Testis (tissue), 3 donors: ENCODE results near the gene DENND2A. TPM values are rescaled to one million over a fixed set of nuclear protein-coding genes. Genes with fewer than 3 reads are reported as not detected.
"Not testable (repeated sequence)": the region's sequence is repeated elsewhere in the genome, so short reads cannot be mapped to it uniquely, and the experiment has no call there.

Experiments used
- DNase-seq: peaks from one replicate; pipeline ENCODE4 v3.0.0-alpha.2; 2019
- H3K27ac ChIP-seq, 2 donors: fragments of 200-600 bp; sonication (generic); one replicate each; pipeline ENCODE4 v1.5.1; 2019
- H3K27me3 ChIP-seq: fragments of 200-600 bp; sonication (generic); one replicate; pipeline ENCODE4 v1.5.1; 2019
- H3K36me3 ChIP-seq: fragments of 200-600 bp; sonication (generic); one replicate; pipeline ENCODE4 v1.5.1; 2017; ENCODE audit warnings: low read depth; ENCODE audit errors: missing control alignments
- H3K4me1 ChIP-seq: fragments of 200-600 bp; sonication (generic); one replicate; pipeline ENCODE4 v1.5.1; 2019
- H3K4me3 ChIP-seq, 2 donors: fragments of 200-600 bp; sonication (generic); one replicate each; pipeline ENCODE4 v1.5.1; 2017 to 2019
- H3K9me3 ChIP-seq: fragments of 200-600 bp; sonication (generic); one replicate; pipeline ENCODE4 v1.5.1; 2017
- POLR2A ChIP-seq: fragments of 450-650 bp; IDR thresholded peaks from one replicate; pipeline ENCODE4 v1.6.1; 2017; ENCODE audit warnings: antibody characterized with exemption, mild to moderate bottlenecking, moderate library complexity
- WGBS, 2 donors: methylation state at CpG; one replicate each; pipeline ENCODE4 v1.1.5; 2018; 5-methylcytosine and 5-hydroxymethylcytosine counted together
- intact Hi-C: fragments of 100-400 bp; cut with DNase I; formaldehyde crosslinking; loops from one replicate; pipeline ENCODE4 v1.15.1; 2023; ENCODE audit warnings: low total_unique reads
- polyA plus RNA-seq: library from polyadenylated mRNA; stranded (reverse); fragments of 350-450 nt; fragmentation: Illumina TruSeq; extraction: RNeasy Lipid Tissue Mini Kit (QIAGEN cat#74804); gene quantifications from one replicate; pipeline ENCODE4 v1.2.3, GENCODE V29; 2014; ENCODE audit warnings: low read depth, low replicate concordance; ENCODE audit not compliant: insufficient read depth
- total RNA-seq, 2 donors: library from RNA; depleted of rRNA; stranded (reverse); fragments of >200 nt; gene quantifications; one replicate each; pipeline ENCODE4 v1.2.3, GENCODE V29; 2016
- TF ChIP-seq, protein P1 (sequence below), 3 experiments: fragments of 450-650 bp in 2 of 3; fragments of 200-600 bp in 1 of 3; sonication (generic) in 1 of 3; IDR thresholded peaks; one replicate each; pipeline ENCODE4 v1.5.1; 2016 to 2019; ENCODE audit warnings: antibody characterized with exemption in 3 of 3, mild to moderate bottlenecking in 2 of 3, moderate library complexity in 1 of 3

DENND2A gene
- total and polyA plus RNA-seq, 3 donors from 2014 or later = 4.1 to 8.5 (median 5.5) TPM

DNA sequence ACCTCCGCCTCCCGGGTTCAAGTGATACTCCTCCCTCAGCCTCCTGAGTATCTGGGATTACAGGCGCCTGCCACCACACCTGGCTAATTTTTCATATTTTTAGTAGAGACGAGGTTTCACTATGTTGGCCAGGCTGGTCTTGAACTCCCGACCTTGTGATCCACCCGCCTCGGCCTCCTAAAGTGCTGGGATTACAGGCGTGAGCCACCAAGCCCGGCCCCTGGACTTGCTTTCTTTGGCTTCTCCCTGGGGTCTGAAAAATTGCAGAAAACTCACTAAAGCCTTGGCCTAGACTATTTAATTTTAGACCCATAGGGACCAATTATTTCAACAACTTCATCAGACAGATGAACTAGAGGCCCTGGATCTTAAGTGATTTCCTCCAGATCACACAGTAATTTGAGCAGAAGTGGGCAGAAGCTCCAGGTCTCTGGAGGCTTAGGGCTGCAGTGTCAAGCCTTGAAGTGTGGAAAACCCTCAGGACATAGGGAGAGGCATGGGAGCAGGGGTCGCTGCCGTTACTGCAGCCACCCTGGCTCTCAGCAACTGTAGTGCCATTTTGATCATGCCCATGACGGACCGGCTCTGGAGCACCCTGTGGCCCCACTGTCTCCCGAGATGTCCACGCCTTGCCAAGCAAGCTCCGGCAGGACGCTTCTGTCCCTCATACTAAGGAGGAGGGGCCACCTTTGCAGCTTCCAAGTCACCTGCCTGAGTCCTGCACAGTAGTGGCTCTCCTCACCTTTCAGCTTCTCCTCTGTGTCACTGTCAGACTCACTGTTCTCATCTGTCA, 72.4 kb downstream of the DENND2A start:
- DNase-seq = peak; percentile 20
- Histone ChIP-seq H3K9me3 (no peaks in the 10 kb centered on the region), H3K4me3 (no peak overlapping the region), H3K27me3 (no peaks in the 10 kb centered on the region), H3K27ac (no peak overlapping the region), H3K36me3 (no peaks in the 10 kb centered on the region), H3K4me1 (no peaks in the 10 kb centered on the region)
- WGBS, 2 donors = 81 to 87% methylated on average over 13 to 17 of the region's 17 CpGs
- TF ChIP-seq, protein P1, sequence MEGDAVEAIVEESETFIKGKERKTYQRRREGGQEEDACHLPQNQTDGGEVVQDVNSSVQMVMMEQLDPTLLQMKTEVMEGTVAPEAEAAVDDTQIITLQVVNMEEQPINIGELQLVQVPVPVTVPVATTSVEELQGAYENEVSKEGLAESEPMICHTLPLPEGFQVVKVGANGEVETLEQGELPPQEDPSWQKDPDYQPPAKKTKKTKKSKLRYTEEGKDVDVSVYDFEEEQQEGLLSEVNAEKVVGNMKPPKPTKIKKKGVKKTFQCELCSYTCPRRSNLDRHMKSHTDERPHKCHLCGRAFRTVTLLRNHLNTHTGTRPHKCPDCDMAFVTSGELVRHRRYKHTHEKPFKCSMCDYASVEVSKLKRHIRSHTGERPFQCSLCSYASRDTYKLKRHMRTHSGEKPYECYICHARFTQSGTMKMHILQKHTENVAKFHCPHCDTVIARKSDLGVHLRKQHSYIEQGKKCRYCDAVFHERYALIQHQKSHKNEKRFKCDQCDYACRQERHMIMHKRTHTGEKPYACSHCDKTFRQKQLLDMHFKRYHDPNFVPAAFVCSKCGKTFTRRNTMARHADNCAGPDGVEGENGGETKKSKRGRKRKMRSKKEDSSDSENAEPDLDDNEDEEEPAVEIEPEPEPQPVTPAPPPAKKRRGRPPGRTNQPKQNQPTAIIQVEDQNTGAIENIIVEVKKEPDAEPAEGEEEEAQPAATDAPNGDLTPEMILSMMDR (IDR thresholded peaks at IDR 0.05) = no peak
- no peak for TF ChIP-seq POLR2A
- intact Hi-C loops = no loop called here

DNA sequence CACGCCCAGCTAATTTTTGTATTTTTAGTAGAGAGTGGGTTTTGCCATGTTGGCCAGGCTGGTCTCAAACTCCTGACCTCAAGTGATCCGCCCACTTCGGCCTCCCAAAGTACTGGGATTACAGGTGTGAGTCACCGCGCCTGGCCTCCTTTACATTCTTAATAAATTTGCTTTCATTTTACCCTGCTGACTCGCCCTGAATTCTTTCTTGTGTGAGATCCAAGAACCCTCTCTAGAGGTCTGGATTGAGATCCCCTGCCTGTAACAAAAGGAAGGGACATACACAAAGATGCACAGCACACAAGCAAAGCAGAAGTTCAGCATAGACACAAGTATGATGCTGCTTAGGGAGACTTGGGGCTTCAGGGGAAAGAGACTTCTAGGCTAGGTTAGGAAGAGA, 74.4 kb downstream of the DENND2A start:
- H3K27me3 ChIP-seq, H3K27ac ChIP-seq, H3K4me1 ChIP-seq, H3K4me3 ChIP-seq, DNase-seq, H3K9me3 ChIP-seq, H3K36me3 ChIP-seq, intact Hi-C loops: not testable (repeated sequence)
- WGBS, 2 donors = 79 to 82% methylated on average over 6 of the region's 6 CpGs

DNA sequence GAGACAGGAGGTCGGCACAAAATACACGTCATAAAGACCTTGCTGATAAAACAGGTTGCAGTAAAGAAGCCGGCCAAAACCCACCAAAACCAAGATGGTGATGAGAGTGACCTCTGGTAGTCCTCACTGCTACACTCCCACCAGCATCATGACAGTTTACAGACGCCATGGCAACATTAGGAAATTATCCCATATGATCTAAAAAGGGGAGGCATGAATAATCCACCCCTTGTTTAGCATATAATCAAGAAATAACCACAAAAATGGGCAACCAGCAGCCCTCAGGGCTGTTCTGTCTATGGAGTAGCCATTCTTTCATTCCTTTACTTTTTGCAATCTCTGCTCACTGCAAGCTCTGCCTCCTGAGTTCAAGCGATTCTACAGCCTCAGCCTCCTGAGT, 74.9 kb downstream of the DENND2A start:
- 82 to 87% methylated on average over 5 of the region's 5 CpGs for whole genome bisulfite sequencing, 2 donors
- H3K9me3 ChIP-seq, H3K27ac ChIP-seq, intact Hi-C loops, H3K36me3 ChIP-seq, H3K4me3 ChIP-seq, DNase-seq, H3K4me1 ChIP-seq, H3K27me3 ChIP-seq: not testable (repeated sequence)

DNA sequence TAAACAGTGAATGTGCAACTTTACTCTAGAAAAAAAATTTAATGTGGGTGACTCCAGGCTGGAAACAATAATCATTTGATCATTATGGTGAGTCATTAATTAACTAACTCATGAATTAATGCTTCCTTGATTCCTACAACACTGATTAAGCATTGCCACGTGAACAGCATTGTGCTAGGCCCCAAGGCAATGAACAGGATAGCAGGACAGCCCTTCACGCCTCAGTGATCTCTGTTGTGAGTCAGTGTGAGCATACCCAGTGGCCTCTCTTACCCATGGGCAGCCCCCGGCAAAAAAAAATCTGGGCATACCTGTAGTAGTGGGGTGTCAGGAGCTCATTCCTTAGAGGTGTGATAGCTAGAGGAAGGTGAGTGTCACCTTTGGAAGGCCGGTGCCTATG, 76.0 kb downstream of the DENND2A start:
- Histone ChIP-seq H3K4me3 (no peak overlapping the region), H3K27ac (no peak overlapping the region), H3K27me3 (no peaks in the 10 kb centered on the region), H3K4me1 (no peaks in the 10 kb centered on the region), H3K36me3 (no peaks in the 10 kb centered on the region), H3K9me3 (no peaks in the 10 kb centered on the region)
- no peak for TF ChIP-seq POLR2A
- TF ChIP-seq, protein P1 (IDR thresholded peaks at IDR 0.05) = no peak
- intact Hi-C loops = no loop called here
- no peak for DNase-seq
- 88 to 94% methylated on average over 4 of the region's 4 CpGs for WGBS, 2 donors

DNA sequence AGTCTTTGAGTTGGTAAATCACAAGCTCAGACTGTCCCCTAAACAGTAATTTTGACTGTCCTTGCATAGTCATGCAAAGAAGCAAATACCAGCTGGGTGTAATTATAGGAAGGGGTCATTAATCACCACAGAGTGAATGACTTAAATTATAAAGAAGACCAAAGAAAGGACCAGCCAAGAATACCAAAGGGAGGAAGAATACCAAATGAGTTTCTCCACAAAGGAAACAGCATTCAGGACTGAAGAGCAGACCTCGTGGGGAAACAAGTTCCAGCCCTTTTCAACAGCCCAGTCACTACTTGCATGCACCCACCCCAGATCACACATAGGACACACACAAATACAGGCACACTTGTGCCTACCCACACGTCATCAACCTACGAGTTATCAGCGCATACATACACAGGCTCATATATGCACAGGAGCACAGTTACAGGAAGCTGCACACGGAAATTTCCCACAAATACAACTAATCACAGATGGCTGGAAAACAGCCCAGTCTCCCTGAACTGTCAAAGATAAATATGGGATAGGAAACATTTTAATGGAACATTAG, 77.6 kb downstream of the DENND2A start:
- Histone ChIP-seq H3K27ac (no peak overlapping the region), H3K36me3 (no peaks in the 10 kb centered on the region), H3K4me1 (no peaks in the 10 kb centered on the region), H3K27me3 (no peaks in the 10 kb centered on the region), H3K9me3 (no peaks in the 10 kb centered on the region), H3K4me3 (no peak overlapping the region)
- intact Hi-C loops = no loop called here
- TF ChIP-seq, protein P1 (IDR thresholded peaks at IDR 0.05) = no peak
- no peak for TF ChIP-seq POLR2A
- DNase-seq = no peak
- 76 to 78% methylated on average over 5 of the region's 5 CpGs for WGBS, 2 donors

DNA sequence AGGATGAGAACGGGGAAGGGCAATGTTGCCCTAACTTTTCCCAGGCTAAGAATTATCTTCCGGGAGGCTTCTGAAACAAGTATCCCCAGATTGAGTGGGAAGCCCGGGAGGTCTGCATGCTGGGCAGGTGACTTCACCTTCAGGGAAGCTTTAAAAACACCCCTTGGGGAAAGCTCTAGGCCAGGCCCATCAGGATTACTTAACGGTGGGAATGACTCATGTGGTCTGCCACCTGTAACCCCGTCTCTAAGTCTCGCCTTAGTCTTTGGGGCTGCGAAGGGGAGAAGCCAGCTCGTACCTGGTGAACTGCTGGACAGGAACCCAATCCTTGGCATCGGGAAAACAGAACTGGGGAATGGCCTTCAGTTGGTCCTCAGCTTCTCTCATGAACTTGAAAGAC, 81.2 kb downstream of the DENND2A start:
- DNase-seq = no peak
- no peaks in the 10 kb centered on the region for H3K4me1 ChIP-seq
- H3K9me3 ChIP-seq = no peaks in the 10 kb centered on the region
- whole genome bisulfite sequencing, 2 donors = 91 to 93% methylated on average over 9 of the region's 9 CpGs
- no peaks in the 10 kb centered on the region for H3K36me3 ChIP-seq
- intact Hi-C loops = no loop called here
- H3K27ac ChIP-seq = no peak overlapping the region
- TF ChIP-seq POLR2A = no peak
- TF ChIP-seq, protein P1 (IDR thresholded peaks at IDR 0.05) = no peak
- no peak overlapping the region for H3K4me3 ChIP-seq
- no peaks in the 10 kb centered on the region for H3K27me3 ChIP-seq
